ENCODE data around the gene GNAL.

Gene GNAL

DNA sequence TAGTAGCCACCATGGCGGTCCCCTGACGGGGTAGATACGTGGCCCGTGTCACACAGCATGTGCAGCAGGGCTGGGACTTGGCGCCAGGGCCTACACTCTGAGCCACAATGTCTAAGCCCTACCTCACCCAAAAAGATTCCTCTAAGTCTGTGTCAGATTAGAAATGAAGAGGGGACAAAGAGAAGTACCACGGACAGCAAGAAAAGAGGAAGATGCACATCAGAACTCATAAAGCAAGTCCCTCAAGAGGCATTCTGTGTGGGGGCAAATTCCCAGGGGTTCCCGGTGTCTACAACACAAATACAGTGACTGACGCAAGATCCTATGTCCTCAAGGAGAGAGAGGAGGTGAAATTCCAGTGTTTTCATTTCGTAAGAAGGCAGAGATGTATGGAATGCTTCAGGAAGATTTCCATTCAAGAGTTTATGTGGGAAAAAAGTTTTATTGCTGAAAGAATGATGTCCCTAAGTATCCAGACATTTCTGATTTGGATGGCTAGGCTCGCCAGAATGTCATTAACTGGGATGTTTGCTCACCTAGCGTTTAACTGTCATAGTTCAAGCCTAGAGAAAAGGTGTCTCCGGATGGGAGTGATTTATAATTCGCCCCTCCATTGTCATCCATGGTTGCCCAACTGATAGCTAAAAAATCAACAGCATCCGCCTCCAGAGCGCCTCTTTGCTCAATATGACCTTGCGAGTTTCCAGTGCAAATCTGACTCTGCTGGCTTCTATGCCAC lies 86.5 kb downstream of the GNAL start:
- no peak for DNase-seq

DNA sequence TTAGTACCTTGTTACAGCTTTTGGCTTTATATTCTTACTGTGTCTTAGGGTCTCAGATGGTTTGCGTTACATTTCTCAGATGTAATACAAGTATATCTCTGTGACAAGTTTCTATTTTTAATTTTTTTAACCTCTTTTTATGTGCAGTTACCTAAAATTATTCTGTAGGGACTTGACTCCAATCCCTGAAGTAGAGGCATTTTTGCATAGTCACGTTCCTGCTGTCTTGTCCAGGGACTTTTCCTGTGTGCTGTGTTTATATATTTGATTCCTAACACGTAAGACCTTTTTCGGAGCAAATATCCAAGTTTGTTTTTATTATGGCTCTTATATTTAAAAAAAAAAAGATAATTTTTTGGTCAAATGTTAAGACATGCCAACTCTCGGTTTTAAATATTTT lies 91.0 kb downstream of the GNAL start:
- no peak for DNase-seq

DNA sequence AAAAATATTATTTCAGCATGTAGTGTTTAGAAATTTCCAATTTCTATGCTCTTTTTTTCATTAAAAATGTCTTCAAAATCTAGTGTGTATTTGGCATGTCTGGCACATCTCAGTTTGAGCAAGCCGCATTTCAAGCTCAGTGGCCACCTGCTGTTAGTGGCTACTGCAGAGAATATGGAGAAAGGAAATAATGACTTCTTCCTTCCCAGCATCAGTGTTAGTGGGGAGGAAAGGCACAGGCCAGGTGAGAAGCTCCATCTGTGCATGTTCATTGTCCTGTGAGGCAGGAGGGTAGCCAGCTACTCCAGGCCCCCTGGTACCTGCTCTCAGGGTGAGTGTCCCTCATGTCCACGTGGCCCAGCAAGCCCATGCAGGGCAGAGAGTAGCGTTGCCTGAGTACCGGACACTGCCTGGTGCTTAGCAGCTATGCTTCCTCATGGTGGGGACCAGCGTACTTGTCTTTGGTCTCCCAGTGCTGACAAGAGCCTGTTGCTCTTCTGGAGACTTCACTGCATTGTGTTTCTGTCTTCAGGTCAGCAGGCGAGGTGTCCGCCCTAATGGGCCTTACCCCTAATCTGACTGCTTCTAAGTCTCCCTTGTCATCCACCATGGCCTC lies 94.8 kb downstream of the GNAL start:
- no peak for DNase-seq

DNA sequence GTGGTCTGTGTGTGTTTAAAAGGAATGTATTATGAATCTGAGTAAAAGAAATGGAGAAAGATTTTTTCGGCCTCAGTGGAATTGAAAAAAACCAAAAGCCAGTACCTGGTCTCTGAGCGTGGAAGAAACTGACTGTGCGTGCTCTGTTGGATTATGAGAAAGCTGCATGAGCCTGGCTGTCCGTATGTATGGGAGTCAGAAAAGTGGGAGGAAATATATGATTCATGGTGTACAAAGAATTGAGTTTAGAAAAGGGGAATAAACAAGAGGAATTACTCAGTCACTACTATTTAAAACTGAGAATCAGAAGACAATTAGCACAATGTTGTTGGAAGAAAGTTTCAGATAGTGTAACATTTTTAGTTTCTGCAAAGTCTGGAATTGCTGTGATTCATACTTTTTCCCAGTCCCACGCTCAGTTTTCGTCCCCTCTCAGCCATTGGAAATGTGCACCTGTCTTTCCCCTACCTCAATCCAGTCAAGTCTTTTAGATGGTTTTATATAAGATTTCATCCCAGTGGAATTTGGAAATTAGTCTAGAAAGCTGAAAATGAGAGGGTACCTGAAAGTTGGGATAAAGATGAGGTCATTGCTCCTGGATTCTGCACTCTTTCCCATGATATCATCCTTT lies 95.7 kb downstream of the GNAL start:
- DNase-seq = no peak

DNA sequence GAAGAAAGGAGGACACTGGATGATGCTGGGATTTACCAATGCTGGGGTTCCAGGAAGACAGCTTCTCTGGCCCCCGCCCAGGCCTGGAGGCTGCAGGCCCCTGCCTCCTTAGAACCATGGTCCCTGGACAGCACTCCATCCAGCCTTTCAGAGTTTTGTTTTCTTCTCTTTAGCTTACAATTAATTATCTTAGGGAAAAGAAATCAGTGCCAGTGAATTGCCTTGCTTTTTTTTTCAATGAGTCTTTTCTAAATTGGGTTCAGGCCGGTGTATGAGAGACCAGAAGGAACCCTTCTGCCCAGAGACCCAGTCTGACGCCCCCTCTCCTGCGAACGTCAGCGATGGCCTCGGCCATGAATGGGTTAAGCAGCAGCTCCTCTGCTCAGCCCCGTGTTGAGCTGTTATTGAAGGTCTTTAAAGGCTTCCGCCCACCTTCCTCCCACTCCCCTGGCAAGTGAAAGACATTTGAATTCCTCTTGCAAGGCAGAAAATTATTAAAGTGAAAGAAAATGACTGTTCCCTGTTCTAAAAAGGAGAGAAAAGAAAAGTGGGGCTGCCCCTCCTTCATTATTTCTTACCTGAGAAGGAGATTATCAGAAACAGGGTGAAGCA lies 96.5 kb downstream of the GNAL start:
- DNase-seq = no peak

DNA sequence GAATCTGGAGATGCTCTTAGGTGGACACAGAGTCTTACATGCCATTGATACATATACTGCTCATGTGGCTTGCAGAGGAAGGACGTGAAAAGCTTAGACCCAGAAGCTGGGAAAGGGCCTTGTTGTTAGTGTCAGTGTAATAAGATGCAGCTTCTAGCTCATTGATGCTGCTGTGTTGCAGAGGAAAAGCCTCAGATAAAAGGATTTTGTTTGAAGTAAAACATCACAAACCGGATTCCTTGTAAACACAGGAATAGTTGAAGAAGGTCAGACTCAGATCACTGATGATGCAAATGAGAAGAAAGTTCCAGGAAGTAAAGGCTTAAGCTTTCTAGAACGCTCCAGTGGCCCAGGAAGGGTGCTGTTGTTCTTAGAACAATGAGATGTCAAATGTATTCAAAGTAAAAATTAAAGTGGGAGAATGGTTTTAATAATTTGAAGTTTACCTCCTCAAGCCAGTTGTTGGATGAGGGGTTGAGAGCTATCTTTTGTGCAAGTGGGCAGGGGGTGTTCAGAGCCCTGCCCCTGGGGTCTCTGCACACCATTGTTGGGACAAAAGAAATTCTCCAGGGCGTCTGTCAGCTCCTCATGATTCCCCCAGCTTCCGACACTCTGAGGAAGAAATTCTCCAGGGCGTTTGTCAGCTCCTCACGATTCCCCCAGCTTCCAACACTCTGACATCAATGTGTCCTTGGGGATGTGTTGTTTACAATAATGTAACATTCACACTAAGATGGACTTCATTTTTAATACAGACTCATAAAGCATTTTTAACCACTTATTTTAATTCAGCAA lies 100.8 kb downstream of the GNAL start:
- DNase-seq = no peak

DNA sequence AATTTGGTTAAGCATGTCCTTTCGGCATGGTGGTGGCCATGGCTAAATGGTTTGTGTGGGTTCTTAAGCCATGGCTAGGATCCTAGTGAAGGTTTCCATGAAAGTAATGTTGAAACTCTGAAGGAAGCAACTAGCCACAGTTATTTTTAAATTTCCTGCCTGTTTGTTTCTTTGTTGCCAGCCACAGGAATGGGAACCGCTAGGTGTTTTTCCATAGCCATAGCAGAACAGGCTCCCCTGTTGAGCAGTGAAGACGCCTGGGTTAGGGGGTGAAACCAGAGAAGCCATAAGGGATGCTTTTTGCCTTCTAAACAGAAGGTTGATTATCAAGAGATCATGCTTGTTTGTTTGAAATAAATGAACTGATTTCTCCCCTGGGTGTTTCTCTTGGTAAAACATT lies 102.1 kb downstream of the GNAL start:
- no peak for DNase-seq

DNA sequence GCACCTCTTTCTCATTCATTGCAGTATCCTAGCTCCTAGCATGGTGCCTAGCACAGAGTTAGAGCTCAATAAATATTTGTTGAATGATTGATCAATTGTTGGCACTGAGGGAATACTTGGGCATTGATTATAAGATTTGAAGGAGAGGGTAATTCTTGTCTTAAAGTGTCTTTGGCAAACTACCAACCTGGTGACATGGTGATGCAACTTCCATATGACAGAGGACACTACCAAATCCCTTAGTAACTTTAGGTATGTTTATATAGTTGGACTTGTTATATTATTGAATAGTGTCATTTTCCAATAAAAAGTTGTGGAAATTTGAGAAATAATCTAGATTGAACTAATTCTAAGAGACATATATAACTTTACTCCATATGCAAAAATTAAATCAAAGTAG lies 103.6 kb downstream of the GNAL start:
- no peak for DNase-seq

DNA sequence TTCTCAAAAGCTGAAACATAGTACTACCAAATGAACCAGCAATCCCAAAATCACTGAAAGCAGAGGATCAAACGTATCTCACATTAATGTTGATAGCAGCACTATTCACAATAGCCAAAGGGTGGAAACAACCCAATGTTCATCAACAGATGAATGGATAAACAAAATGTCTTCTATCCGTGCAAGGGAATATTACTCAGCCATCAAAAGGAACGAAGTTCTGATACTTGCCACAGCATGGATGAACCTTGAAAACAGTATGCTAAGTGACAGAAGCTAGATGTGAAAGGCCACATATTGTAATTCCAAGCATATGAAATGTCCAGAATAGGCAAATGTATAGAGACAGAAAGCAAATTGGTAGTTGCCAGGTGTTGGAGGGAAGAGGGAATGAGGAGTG lies 105.1 kb downstream of the GNAL start:
- no peak for DNase-seq

DNA sequence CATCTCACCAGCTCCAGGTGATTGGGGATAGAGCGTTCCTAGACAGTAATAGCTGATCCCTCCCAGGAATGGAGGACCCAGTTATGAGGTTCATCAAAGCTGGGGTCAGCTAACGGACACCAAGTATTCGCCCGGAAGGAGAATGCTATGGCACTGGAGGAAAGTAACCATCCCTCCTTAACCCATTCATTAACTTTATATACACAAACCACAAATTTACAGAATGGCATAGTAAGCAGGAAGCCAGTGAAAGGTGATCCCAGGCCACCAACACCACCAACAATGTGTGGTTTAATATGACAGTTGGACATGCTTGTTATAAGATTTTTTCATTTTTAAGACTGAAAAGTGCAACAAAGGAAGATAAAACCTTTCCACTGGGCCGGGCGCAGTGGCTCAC lies 106.9 kb downstream of the GNAL start:
- no peak for DNase-seq

DNA sequence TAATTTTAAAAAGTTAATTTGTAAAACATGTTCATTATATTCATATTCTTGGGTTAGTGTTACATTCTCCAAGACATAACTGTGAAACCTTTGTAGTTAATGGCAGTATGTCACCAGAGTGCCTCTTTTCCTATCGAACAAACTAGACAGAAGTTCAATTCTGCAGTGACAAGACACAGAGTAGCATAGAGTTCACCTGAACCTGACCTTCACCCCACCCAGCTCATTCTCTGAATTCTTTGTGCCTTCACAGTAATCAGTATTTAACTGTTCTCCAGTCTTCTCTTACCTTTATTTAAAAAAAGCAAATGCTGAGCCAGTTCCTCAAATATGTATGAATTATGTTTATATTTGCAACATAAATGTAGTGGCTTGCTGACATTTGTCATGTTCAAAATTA lies 109.2 kb downstream of the GNAL start:
- DNase-seq = no peak

DNA sequence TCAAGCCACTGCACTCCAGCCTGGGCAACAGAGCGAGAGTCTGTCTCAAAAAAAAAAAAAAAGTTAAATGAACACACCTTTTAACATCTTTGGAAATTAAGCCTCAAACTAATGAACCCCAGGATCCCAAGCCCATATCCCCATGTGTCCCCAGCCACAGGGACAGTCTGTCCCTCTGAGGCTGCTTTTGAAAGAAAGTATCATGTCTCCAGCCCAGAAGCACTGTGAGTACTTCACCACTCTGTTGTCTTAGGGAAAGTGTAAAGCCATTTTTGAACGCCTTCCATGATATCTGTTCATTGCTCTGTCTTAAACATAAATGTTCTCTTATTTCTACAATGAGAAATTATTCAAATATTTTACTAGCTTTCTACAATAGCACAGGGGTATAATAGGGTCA lies 110.0 kb downstream of the GNAL start:
- DNase-seq = no peak

DNA sequence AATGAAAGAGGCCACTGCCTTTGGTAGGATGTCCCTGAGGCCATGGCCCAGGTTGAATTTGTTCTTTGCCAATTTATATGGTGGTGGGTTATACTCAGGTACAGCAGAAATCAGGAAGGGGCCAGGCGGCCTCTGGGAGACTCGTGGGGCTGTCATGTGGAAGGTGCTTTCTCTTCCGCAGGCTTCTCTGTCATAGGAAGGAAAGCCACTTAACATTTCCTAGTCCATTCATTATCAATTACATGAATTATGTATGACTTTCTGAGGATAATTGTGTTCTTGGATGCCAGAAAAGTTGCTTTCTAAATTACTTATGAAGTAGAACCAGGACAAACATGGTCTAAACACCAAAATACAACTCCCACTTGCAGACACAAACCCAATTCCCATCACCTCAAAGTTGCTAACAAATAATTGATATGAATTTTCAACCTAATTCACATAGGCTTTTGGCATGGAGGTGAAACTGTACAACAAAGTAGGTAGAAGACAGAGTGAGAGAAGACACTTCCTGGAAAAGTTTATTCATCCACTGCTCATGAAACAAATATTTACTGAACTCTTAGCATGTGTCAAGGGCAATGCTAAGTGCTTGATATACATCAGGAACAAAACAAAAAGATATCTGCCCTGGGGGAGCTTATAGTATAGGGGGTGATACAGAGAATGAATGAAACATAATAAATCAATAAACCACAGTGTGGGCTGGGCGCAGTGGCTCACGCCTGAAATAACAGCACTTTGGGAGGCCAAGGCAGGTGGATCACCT lies 111.7 kb downstream of the GNAL start:
- DNase-seq = no peak

DNA sequence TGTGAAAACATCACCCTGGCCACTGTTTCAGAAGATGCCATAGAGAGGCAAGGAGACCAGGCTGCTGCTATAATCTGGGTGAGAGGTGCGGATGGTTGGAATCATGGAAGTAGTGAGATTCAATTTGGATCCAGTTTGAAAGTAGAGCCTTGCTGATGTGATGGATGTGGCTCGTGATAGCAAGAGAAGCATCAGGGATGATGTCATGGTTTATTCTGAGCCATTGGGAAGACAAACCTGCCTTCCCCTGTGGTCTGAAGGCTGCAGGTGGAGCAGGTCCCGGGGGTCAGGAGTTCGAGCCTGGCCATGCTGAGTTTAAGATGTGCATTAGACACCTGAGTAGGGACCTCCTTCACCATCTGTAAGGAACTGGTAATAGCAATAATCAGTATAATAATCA lies 112.5 kb downstream of the GNAL start:
- no peak for DNase-seq

DNA sequence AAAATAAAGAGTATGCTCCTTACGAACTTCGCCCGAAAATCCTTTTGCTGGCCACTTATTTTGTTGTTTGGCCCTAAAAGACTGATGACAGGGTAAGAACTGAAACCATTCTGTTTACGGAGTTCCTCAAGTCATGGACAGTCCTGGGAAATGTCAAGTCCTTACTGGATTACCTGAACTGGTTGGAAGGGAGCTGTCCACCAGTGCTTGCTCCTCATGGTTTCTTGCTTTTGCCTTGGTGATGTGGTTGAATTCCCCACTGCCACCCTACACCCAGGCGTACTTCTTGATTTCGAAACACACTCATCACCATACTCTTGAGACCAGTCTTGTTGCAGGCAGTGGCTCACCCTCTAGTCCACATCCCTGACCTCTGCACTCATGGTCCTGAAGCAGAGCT lies 113.1 kb downstream of the GNAL start:
- no peak for DNase-seq

DNA sequence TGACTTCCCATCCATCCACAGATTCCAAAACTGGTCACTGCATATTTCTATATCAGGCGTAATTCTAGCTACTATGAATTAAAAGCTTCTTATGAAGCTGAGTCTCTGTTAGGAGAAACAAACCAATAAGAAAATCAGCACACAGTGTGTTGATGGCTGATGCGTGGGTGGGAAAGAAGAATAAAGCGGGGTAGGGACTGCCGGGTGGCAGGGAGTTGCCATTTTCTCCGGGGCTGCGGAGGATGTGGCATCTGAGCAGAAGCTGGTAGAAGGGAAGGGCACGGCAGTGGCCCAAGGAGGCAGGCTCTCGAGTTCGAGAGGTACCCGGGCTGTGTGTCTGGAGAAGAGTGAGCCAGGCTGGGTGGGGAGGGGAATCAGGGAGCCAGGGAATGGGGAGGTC lies 113.5 kb downstream of the GNAL start:
- DNase-seq = no peak

DNA sequence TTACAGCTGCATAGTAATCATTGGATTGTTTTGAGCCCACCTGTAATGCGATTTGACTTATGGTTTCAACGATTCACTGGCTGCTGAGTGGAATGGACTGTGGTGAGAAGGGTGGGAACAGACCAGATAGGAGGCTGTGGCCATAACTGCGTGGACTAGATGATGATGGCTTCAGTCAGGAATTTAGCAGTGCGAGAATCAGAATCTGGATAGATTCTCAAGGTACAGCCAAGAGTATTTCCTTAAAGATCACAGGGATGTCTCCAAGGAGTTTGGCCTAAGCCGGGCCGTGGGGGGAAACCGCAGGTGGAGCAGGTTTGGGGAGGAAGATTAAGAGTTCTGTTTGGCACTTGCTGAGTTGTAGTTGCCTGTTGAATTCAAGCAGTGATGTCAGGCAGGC lies 118.2 kb downstream of the GNAL start:
- no peak for DNase-seq

DNA sequence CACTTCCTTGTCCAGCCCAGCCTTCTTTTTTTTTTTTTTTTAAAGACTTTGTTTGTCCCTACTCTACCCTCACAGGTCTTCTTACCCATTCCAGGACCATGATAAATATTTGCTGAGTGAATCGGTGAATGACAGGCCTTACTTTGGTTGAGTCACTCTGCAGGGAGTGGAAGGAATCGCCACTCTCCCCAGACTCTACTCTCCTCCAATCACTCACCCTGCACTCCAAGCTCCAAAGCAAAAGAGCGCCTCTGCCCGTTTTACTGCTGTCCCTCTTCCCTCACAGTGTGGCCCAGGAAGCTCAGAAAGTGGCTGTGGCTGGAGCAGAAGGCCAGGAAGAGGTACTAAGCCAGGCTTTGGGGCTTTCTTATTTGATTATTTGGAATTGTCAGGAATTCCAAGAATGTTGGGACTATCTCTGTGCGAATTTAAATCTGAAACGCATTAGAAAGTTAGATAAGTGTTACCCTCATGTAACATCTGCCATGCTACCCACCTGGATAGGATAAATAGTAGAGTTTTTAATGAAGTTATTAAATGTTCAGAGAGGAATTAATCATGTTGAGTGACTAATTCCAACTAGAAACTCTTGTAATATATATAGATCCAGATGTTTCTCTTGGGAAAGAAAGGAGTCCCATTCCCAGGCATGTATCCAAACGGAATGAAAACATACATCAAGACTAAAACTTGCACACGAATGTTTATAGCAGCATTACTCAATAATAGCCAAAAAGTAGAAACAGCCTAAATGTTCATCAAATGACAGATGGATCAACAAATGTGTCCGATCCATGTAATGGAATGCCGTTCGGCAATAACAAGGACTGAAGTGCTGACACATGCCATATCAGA lies 119.2 kb downstream of the GNAL start:
- DNase-seq = no peak

DNA sequence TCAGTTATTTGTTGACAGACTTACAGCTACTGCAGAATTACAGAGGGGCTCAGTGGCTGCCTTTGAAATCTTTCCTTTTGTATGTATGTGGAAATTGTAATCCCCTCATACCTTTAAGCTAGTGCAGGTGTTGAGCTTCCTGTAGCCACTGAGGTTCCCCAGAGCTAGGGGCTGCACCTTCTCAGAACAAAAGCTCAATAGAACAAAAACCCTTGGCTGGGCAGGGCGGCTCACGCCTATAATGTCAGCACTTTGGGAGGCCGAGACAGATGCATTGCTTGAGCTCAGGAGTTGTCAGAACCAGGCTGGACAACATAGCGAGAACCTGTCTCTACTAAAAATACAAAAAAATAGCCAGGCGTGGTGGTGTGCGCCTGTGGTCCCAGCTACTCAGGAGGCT lies 120.8 kb downstream of the GNAL start:
- no peak for DNase-seq

DNA sequence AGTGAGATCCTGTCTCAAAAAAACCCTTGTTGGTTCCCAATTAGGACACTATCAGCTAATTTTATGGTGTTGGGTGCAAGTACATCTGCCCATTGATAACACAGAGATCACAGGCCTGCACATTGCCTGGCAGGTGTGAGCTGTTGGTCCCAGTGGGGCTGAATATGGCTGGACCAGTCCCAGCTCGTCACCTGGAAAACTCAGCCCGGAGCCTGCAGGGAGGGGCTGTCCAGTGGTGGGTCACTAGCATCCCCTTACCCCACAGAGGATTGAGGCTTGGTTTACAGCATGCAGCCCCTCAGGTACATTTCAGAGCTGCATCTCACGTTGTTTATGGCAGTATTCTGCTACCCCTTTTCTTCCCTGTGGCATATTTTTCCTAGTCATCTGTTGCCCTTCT lies 121.3 kb downstream of the GNAL start:
- no peak for DNase-seq

DNA sequence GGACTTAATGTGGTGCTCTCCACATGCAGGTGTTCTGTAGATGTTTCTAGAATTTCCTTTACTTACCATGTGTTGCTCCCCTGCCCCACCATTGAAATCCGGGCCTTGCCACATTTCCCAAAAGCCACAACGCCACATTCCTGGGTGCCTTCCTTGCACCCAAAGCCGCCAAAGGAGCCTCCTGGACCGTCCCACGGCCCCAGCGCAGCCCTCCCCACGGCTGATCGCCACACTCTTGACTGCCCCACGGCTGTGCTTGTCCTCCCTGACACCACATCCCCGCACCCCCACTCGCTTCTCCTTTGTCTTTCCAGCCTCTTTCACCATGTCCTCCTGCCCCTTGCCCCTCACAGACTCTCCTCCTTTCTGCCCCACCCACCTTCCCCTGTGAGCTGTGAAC lies 121.9 kb downstream of the GNAL start:
- DNase-seq = no peak

DNA sequence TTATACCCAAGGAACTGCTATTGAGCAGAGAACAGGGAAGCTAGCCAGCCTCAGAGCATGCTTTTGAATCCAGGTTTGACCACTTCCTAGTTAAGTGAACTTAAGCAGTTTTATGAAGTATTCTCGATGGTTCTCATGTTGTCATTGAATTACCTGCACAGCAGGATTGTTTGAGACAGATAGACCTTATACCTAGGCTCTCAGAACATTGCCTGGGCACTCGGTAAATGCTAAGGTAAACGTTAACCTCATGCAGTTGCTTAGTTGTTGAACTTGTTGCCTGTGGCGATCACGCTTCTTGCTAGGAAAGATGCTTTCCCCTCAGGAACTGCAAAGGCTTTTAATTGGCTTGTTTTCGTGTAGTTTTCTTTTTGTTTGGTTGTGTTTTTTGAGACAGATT lies 128.2 kb downstream of the GNAL start:
- no peak for DNase-seq

Data from amniotic stem cell (primary cell).